Suprapubic skin (tissue), 4 donors: ENCODE measurements around the gene HEY2. TPM values are rescaled to one million over a fixed set of nuclear protein-coding genes. Genes with fewer than 3 reads are reported as not detected.

Experiments
- DNase-seq, 2 donors: peaks; one replicate each; pipeline ENCODE4 v3.0.0-alpha.2; 2019; ENCODE audit warnings: low spot score in 2 of 2
- H3K27ac ChIP-seq: fragments of 200-600 bp; sonication (generic); one replicate; pipeline ENCODE4 v1.5.1; 2019
- H3K27me3 ChIP-seq: fragments of 200-600 bp; sonication (generic); one replicate; pipeline ENCODE4 v1.5.1; 2019
- H3K36me3 ChIP-seq: fragments of 200-600 bp; sonication (generic); one replicate; pipeline ENCODE4 v1.5.1; 2019
- H3K4me1 ChIP-seq: fragments of 200-600 bp; sonication (generic); one replicate; pipeline ENCODE4 v1.5.1; 2019
- H3K4me3 ChIP-seq: fragments of 200-600 bp; sonication (generic); one replicate; pipeline ENCODE4 v1.5.1; 2019; ENCODE audit warnings: mild to moderate bottlenecking
- H3K9me3 ChIP-seq: fragments of 200-600 bp; sonication (generic); one replicate; pipeline ENCODE4 v1.5.1; 2019
- EP300 ChIP-seq: sonication (generic); formaldehyde crosslinking; IDR thresholded peaks from one replicate; pipeline ENCODE4 v1.6.1; 2017; ENCODE audit warnings: antibody characterized with exemption
- POLR2A ChIP-seq, 2 donors: fragments of 450-650 bp; IDR thresholded peaks; one replicate each; pipeline ENCODE4 v1.6.1; 2017; ENCODE audit warnings: antibody characterized with exemption in 2 of 2, mild to moderate bottlenecking in 2 of 2, moderate library complexity in 2 of 2
- POLR2AphosphoS5 ChIP-seq, 3 donors: sonication (generic); formaldehyde crosslinking; IDR thresholded peaks; one replicate each; pipeline ENCODE4 v1.6.1; 2017; ENCODE audit warnings: antibody characterized with exemption in 3 of 3
- WGBS: methylation state at CpG from one replicate; pipeline ENCODE4 v1.1.5; 2018; 5-methylcytosine and 5-hydroxymethylcytosine counted together
- total RNA-seq, 4 donors: library from RNA; depleted of rRNA; stranded (reverse); fragments of >200 nt; gene quantifications; one replicate each; pipeline ENCODE4 v1.1.0, GENCODE V29; 2016
- TF ChIP-seq, protein P1 (sequence below), 2 donors: fragments of 200-600 bp in 1 of 2; fragments of 450-650 bp in 1 of 2; sonication (generic) in 1 of 2; IDR thresholded peaks; one replicate each; pipeline ENCODE4 v1.5.1; 2016 to 2019; ENCODE audit warnings: antibody characterized with exemption in 2 of 2, mild to moderate bottlenecking in 1 of 2, moderate library complexity in 1 of 2

Gene HEY2
- total RNA-seq, 4 donors from 2014 or later = 0.76 to 3.0 (median 1.9) TPM

DNA sequence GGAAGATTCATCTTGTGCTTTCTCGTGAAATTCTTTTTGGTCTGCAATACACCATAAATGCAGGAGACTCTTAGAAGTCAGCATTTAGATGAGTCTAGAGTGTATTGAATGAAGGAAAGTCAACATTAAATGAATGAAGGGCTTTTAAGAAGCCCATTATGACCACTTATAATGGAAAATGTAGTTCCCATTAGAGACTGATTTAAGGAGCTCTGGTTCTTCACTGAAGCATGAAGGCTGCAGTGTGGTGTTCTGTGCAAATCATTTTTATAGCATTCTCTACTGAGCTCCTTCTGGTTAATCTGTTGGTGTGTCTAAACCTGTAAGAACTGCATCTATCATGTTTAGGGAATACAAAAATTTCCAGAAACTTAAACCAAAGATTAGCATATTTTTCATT lies 61.0 kb downstream of the HEY2 start:
- H3K27me3 ChIP-seq = no peaks in the 10 kb centered on the region
- no peaks in the 10 kb centered on the region for H3K9me3 ChIP-seq
- H3K4me1 ChIP-seq = peaks cover 41% of the 10 kb centered on the region
- TF ChIP-seq POLR2A (IDR thresholded peaks at IDR 0.05) (no peak), EP300 (no peak), POLR2AphosphoS5 (IDR thresholded peaks at IDR 0.05) (no peak)
- TF ChIP-seq, protein P1, sequence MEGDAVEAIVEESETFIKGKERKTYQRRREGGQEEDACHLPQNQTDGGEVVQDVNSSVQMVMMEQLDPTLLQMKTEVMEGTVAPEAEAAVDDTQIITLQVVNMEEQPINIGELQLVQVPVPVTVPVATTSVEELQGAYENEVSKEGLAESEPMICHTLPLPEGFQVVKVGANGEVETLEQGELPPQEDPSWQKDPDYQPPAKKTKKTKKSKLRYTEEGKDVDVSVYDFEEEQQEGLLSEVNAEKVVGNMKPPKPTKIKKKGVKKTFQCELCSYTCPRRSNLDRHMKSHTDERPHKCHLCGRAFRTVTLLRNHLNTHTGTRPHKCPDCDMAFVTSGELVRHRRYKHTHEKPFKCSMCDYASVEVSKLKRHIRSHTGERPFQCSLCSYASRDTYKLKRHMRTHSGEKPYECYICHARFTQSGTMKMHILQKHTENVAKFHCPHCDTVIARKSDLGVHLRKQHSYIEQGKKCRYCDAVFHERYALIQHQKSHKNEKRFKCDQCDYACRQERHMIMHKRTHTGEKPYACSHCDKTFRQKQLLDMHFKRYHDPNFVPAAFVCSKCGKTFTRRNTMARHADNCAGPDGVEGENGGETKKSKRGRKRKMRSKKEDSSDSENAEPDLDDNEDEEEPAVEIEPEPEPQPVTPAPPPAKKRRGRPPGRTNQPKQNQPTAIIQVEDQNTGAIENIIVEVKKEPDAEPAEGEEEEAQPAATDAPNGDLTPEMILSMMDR (IDR thresholded peaks at IDR 0.05) = no peak
- DNase-seq = no peak
- H3K27ac ChIP-seq = no peak overlapping the region
- WGBS = 98% methylated on average over 1 of the region's 1 CpG
- no peak overlapping the region for H3K4me3 ChIP-seq
- no peaks in the 10 kb centered on the region for H3K36me3 ChIP-seq

Other genes starting within 250 kb of the HEY2 start
- gene NCOA7, start 41.3 kb downstream of the HEY2 start, total RNA-seq = 10 to 100 TPM; 11.1 to 28.4 (median 22.1) TPM
- 10 to 100 TPM; 12.5 to 27.0 (median 16.6) TPM for gene HINT3, start 207.1 kb downstream of the HEY2 start, total RNA-seq
- 10 to 100 TPM in 3 of 4 donors, 1 to 10 TPM in 1; 6.6 to 28.4 (median 11.1) TPM for gene TRMT11, start 236.9 kb downstream of the HEY2 start, total RNA-seq